ENCODE data around the gene TRAIP.

DNA sequence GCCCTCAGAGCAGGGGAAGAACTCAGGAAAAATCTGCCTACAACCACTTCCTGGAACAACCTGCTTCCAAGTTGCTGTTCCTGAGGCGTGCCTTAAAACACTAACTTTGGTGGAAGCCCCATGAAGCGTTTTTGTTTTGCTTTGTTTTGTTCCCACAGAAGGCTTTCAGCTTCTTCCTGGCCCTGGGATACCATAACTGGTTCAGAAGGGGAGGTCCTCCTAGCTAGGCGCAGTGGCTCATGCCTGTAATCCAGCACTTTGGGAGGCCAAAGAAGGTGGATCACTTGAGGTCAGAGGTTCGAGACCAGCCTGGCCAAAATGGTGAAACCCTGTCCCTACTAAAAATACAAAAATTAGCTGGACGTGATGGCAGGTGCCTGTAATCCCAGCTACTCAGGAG, 68.8 kb downstream of the TRAIP start:
- TF ChIP-seq, protein P1, sequence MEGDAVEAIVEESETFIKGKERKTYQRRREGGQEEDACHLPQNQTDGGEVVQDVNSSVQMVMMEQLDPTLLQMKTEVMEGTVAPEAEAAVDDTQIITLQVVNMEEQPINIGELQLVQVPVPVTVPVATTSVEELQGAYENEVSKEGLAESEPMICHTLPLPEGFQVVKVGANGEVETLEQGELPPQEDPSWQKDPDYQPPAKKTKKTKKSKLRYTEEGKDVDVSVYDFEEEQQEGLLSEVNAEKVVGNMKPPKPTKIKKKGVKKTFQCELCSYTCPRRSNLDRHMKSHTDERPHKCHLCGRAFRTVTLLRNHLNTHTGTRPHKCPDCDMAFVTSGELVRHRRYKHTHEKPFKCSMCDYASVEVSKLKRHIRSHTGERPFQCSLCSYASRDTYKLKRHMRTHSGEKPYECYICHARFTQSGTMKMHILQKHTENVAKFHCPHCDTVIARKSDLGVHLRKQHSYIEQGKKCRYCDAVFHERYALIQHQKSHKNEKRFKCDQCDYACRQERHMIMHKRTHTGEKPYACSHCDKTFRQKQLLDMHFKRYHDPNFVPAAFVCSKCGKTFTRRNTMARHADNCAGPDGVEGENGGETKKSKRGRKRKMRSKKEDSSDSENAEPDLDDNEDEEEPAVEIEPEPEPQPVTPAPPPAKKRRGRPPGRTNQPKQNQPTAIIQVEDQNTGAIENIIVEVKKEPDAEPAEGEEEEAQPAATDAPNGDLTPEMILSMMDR (conservative IDR thresholded peaks at IDR 0.05 in 1 of 2, IDR thresholded peaks at IDR 0.05 in 1 of 2; ENCODE audit: low read depth in 1 of 2, low read length in 2 of 2): no peak
- TF ChIP-seq EZH2 (IDR thresholded peaks at IDR 0.05; ENCODE audit: low read length, missing control alignments): no peak
